GM19238 (cell line): ENCODE data around the gene BSG.
"Not testable (repeated sequence)": the region's sequence is repeated elsewhere in the genome, so short reads cannot be mapped to it uniquely, and the experiment has no call there.

Experiments used
- DNase-seq: peaks from one replicate; pipeline ENCODE4 v3.0.0; 2011; ENCODE audit warnings: low spot score; ENCODE audit not compliant: insufficient read length

BSG gene

GRCh38 chr19:620166-620862 is 47.9 kb downstream of the BSG start:
- DNase-seq, result no peak

GRCh38 chr19:621191-621590 is 48.8 kb downstream of the BSG start:
- not testable (repeated sequence) for DNase-seq

- no peak for DNase-seq
These were observed 49.4 kb downstream of the BSG start for GRCh38 chr19:621819-622218.

DNA sequence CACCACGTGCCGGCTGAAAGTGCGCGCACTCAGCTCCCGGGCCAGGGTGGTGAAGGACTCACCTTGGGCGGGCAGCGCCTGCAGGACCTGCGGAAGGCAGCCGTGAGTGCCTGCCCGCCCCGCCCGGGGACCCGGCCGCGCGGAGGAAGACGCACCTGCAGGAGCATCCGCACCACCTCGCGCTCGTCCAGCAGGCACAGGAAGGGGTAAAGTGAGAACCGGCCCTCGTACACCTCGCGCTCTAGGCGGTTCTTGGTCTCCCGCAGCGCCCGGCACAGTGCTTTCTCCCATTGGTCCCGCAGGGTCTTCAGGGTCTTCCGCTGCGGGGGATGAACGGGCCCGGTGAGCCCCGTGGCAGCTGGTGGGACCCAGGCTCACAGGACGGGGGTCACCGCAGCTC is 50.3 kb downstream of the BSG start:
- no peak for DNase-seq

DNA sequence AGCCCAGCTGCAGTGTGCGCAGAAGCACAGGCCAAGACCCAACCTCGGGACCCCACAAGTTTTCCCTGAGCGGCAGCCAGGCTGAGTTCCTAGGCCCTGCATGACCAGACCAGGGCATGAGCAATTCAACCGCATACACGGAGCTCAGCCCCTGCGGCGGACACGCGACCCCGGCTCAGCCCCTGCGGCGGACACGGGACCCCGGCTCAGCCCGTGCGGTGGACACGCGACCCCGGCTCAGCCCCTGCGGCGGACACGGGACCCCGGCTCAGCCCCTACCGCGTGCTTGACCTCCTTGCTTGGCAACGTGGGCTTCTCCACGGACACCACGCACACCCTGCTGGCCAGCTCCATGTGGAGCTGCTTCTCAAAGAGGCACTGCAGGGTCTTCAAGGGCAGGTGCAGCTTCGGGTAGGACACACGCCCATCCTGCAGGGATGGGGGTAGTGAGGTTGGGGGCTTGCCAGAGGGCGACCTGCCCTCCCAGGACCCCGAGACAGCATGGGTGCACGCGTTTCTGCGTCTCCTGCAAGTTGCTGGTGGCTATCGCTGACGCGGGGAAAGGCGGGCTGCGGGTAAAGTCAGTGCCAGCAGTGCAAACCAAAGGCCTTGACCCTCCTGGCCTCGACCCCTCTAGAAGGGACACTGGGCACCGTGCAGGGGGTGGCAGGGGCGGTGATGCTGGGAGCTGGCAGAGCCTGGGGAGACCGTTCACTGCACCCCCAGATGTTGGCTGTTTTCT is 51.0 kb downstream of the BSG start:
- DNase-seq, result no peak

GRCh38 chr19:623974-624373 is 51.6 kb downstream of the BSG start:
- DNase-seq, result no peak

DNA sequence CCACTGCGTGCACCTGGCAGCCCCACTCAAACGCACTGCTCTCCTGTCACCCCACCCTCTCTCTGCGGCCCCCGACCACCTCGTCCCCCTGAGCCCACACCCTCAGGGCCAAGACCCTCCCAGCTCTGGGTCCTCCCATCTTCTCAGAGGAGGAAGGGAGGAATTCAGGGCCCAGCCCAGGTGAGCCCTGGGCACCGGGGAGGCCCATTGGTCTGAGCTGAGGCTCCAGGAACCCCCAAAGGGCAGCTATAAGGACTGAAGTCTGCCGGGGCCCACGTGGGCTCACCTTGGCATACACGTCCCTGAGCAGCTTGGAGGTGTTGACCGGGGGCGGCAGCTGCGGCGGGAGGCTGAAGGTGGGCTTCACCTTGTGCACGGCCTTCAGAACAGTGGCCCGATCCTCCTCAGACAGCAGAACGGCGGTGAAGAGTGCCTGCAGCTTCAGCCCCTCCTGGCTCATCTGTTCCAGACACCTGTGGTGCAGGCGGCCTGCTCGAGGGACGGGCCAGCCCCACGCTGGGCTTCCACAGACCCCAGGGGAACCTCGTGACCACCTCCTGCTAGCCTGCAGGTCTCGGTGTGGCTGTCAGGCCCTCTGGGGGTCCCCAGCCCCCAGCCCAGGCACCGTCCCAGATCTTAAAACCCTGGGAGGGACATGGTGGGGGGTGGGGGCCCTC is 52.2 kb downstream of the BSG start:
- no peak for DNase-seq

- DNase-seq, result no peak
These were observed 52.9 kb downstream of the BSG start for GRCh38 chr19:625257-625656.

DNA sequence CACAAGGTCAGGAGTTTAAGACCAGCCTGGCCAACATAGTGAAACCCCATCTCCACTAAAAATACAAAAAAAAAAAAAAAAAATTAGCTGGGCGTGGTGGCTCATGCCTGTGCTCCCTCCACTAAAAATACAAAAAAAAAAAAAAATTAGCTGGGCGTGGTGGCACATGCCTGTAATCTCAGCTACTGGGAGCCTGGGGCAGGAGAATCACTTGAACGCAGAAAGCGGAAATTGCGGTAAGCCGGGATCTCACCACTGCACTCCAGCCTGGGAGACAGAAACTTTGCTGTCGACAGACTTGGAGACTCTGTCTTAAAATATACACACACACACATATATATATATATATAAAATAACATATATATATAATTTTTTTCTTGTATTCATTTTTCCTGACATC is 54.2 kb downstream of the BSG start:
- DNase-seq, result not testable (repeated sequence)

- no peak for DNase-seq
These were observed 55.8 kb downstream of the BSG start for GRCh38 chr19:628168-628567.

DNA sequence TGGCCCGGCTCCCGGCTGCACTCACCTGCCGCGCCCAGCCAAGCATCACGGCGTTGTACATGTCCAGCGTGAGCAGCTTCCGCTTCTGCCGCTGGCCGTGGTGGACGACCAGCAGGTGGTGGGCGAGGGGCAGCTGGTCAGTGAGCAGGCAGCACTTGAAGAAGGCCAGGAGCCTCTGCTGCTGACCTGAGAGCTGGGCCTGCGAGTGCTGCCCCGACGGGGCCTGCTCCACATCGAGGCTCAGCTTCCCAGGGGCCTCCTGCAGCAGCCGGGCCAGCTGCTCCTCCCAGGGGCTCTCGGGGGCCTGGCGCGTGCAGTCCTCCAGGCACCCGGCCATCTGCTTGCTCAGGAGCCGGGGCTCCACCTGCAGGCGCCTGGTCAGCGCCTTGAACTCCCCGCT is 57.1 kb downstream of the BSG start:
- DNase-seq, result not testable (repeated sequence)

GRCh38 chr19:629961-630714 is 57.7 kb downstream of the BSG start:
- no peak for DNase-seq

DNA sequence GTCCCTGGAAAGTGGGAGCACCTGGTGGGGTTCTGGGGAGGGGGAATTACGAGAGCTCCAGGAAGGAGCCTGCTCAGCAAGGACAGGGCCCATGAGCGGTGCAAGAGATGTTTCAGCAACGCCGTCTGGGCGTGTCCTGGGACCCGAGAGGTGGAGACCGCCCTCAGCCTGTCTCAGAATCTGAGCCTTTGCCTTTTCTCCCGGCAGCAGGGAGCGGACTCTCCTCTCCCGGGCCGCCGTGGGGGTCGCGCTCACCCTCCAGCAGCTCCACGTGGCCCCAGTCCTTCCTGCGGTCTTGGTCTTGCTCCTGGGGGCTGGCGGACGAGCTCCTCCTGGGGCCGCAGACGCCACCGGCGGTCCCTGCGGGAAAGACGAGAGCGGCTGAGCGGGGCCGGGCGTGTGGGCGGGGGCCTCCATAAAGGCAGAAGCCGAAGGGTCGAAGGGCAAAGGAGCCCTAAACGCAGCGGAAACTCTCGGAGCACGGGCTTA is 60.2 kb downstream of the BSG start:
- peak; percentile 79 for DNase-seq
